ENCODE measurements around the gene HEXIM1. TPM values are rescaled to one million over a fixed set of nuclear protein-coding genes. Genes with fewer than 3 reads are reported as not detected.
"Not testable (repeated sequence)": the region's sequence is repeated elsewhere in the genome, so short reads cannot be mapped to it uniquely, and the experiment has no call there.

The HEXIM1 gene
- total RNA-seq, 1 donor from 2014 or later, result 38.8 TPM

- no peak overlapping the region for H3K27ac Mint-ChIP-seq
- H3K4me3 Mint-ChIP-seq, result no peak overlapping the region
- DNase-seq (ENCODE audit: low spot score in 2 of 2, unreplicated experiment in 2 of 2), result no peak
- no peaks in the 10 kb centered on the region for H3K9me3 Mint-ChIP-seq
- H3K27me3 Mint-ChIP-seq (ENCODE audit: low read depth), result no peaks in the 10 kb centered on the region
- peaks cover 12% of the 10 kb centered on the region for H3K36me3 Mint-ChIP-seq
- no peak for TF ChIP-seq CTCF (IDR thresholded peaks at IDR 0.05; ENCODE audit: unreplicated experiment)
- peaks cover 4% of the 10 kb centered on the region for H3K4me1 Mint-ChIP-seq
These were observed 28.3 kb upstream of the HEXIM1 start for GRCh38 chr17:45119964-45120363.

GRCh38 chr17:45120558-45120957, 27.7 kb upstream of the HEXIM1 start:
- TF ChIP-seq CTCF (IDR thresholded peaks at IDR 0.05; ENCODE audit: unreplicated experiment), result no peak
- Mint-ChIP-seq H3K4me1 (peaks cover 4% of the 10 kb centered on the region), H3K4me3 (no peak overlapping the region), H3K36me3 (peaks cover 12% of the 10 kb centered on the region), H3K9me3 (no peaks in the 10 kb centered on the region), H3K27me3 (ENCODE audit: low read depth) (no peaks in the 10 kb centered on the region), H3K27ac (no peak overlapping the region)
- DNase-seq (ENCODE audit: low spot score in 2 of 2, unreplicated experiment in 2 of 2), result no peak

DNA sequence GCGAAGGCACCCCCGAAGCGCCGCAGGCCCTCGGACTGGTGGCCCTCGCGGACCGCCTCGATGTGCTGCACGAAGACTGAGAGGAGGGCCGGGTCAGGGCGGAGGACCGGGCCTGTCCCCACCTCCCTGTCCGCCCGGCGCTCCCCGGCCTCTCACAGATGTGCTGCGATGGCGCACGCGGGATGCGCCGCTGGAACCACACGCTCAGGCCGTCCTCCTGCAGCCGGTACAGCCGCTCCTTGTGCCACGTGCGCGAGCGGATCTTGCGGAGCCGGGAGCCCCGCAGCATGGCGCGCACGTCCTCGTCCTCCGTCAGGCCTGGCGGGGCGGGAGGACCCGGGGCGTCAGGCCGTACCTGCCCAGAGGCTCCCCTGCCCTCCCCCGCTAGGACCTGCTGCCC, 27.2 kb upstream of the HEXIM1 start:
- peaks cover 7% of the 10 kb centered on the region for H3K36me3 Mint-ChIP-seq
- H3K27ac Mint-ChIP-seq, result no peak overlapping the region
- H3K4me1 Mint-ChIP-seq, result peaks cover 3% of the 10 kb centered on the region
- TF ChIP-seq CTCF (IDR thresholded peaks at IDR 0.05; ENCODE audit: unreplicated experiment), result no peak
- H3K27me3 Mint-ChIP-seq (ENCODE audit: low read depth), result no peaks in the 10 kb centered on the region
- DNase-seq (ENCODE audit: low spot score in 2 of 2, unreplicated experiment in 2 of 2), result no peak
- no peaks in the 10 kb centered on the region for H3K9me3 Mint-ChIP-seq
- H3K4me3 Mint-ChIP-seq, result no peak overlapping the region

DNA sequence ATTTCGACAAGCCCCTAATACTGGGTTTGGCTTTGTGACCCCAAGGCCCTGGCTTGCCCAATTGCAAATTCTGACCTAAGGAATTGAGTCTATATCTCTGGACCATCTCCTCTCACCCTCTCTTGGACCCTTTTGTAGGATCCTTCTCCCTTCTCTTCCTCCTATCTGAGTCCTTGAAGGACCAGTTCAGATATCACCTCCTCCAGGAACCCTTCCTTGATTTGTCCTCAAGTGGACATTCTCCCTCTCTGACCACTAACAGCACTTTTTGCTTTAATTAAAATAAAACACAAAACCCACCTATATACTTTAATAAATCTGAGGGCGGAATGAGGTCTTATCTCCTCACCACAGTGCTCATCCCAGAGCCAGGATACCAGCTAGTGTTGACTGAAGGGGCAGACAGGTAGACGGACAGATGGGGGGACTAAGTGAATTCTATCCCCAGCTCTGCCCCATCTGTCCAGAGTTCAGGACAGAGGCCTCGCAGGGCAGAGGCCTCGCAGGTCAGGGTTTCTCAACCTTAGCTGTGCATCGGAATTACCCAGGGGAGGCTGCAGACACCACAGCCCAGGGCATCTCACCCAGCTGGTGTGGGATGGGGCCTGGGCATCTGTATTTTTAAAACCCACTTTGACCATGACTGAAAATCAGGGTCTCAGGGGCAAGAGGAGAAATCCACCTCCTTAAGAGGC, 25.1 kb upstream of the HEXIM1 start:
- DNase-seq (ENCODE audit: low spot score in 2 of 2, unreplicated experiment in 2 of 2), result no peak
- no peaks in the 10 kb centered on the region for H3K36me3 Mint-ChIP-seq
- H3K9me3 Mint-ChIP-seq, result no peaks in the 10 kb centered on the region
- no peak overlapping the region for H3K27ac Mint-ChIP-seq
- peaks cover 18% of the 10 kb centered on the region for H3K4me1 Mint-ChIP-seq
- no peak overlapping the region for H3K4me3 Mint-ChIP-seq
- H3K27me3 Mint-ChIP-seq (ENCODE audit: low read depth), result no peaks in the 10 kb centered on the region
- no peak for TF ChIP-seq CTCF (IDR thresholded peaks at IDR 0.05; ENCODE audit: unreplicated experiment)

GRCh38 chr17:45123930-45124796, 24.1 kb upstream of the HEXIM1 start:
- no peaks in the 10 kb centered on the region for H3K36me3 Mint-ChIP-seq
- no peaks in the 10 kb centered on the region for H3K9me3 Mint-ChIP-seq
- H3K4me3 Mint-ChIP-seq, result no peak overlapping the region
- DNase-seq (ENCODE audit: low spot score in 2 of 2, unreplicated experiment in 2 of 2), result no peak
- TF ChIP-seq CTCF (IDR thresholded peaks at IDR 0.05; ENCODE audit: unreplicated experiment), result no peak
- H3K27me3 Mint-ChIP-seq (ENCODE audit: low read depth), result no peaks in the 10 kb centered on the region
- peaks cover 23% of the 10 kb centered on the region for H3K4me1 Mint-ChIP-seq
- peak overlapping the region; percentile 34 for H3K27ac Mint-ChIP-seq

DNA sequence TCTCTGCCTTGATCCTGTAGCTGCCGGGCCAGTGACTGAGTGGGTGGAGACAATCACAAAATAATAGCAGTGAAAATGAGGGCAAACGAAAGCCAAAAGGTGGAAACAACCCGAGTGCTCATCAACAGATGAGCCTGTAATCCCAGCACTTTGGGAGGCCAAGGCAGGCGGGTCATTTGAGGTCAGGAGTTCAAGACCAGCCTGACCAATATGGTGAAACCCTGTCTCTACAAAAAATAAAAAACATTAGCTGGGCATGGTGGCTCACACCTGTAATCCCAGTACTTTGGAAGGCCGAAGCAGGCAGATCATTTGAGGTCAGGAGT, 23.5 kb upstream of the HEXIM1 start:
- Mint-ChIP-seq H3K27ac (peak overlapping the region; percentile 34), H3K4me1 (peaks cover 29% of the 10 kb centered on the region)
- H3K27me3 Mint-ChIP-seq (ENCODE audit: low read depth); H3K9me3 Mint-ChIP-seq; H3K36me3 Mint-ChIP-seq; H3K4me3 Mint-ChIP-seq; DNase-seq (ENCODE audit: low spot score in 2 of 2, unreplicated experiment in 2 of 2): not testable (repeated sequence)

Measured in mesothelial cell of epicardium (in vitro differentiated cells).